GM12878 (cell line): ENCODE data around the gene ME1. TPM values are rescaled to one million over a fixed set of nuclear protein-coding genes. Genes with fewer than 3 reads are reported as not detected.

Source experiments
- ATAC-seq: fragments of 200-7000 bp; cut with Tn5 transposase; 3 replicates; pipeline ENCODE4 v1.9.1; 2020; ENCODE audit warnings: mild to moderate bottlenecking, moderate library complexity
- BruUV-seq: library from RNA; stranded (reverse); fragments of 400-500 nt; replicated peaks from 2 replicates; lab custom pipeline; 2021; lab: Mats Ljungman, UMichigan
- CTCF ChIA-PET: fragments of 300-600 bp; sonication (Branson Sonifier 250); formaldehyde crosslinking; extraction: SDS; loops from one replicate; lab custom pipeline; 2021; ENCODE audit warnings: inconsistent platforms; lab: Yijun Ruan, JAX
- POLR2A ChIA-PET: fragments of 350-600 bp; formaldehyde crosslinking; extraction: SDS; loops from one replicate; lab custom pipeline; 2021; ENCODE audit warnings: inconsistent platforms; lab: Charles Lee
- RAD21 ChIA-PET: fragments of 300-600 bp; sonication (Branson Sonifier 250); formaldehyde crosslinking; loops from one replicate; lab custom pipeline; 2023; ENCODE audit warnings: antibody characterized with exemption; ENCODE audit not compliant: unreplicated experiment; lab: Charles Lee
- SMC1A ChIA-PET: fragments of 300-600 bp; sonication (Branson Sonifier 250); formaldehyde crosslinking; loops from one replicate; lab custom pipeline; 2023; ENCODE audit not compliant: unreplicated experiment, uncharacterized antibody; lab: Charles Lee
- DNase-seq: peaks from one replicate; pipeline ENCODE4 v3.0.0-alpha.2; 2011; ENCODE audit warnings: low read depth, low spot score
- FAIRE-seq: peaks from 3 replicates; lab custom pipeline; 2011; peaks lifted over from hg19 to GRCh38; lab: Jason Lieb, UNC
- H2AFZ ChIP-seq: 2 replicates; pipeline ENCODE4 v1.6.0; 2011; ENCODE audit warnings: low read depth, low read length, control low read depth; ENCODE audit not compliant: control insufficient read depth
- H3K27ac ChIP-seq: 2 replicates; pipeline ENCODE4 v1.5.1; 2011; ENCODE audit warnings: control low read depth; ENCODE audit not compliant: control insufficient read depth, insufficient read depth
- H3K27me3 ChIP-seq, 2 experiments: replicated peaks in 1 of 2; 2 replicates each; pipeline versions ENCODE4 v1.6.0 to v1.6.1; 2011; ENCODE audit warnings: low read length in 1 of 2; ENCODE audit not compliant: control insufficient read depth in 2 of 2, insufficient read depth in 2 of 2
- H3K36me3 ChIP-seq, 2 experiments: 2 replicates each; pipeline ENCODE4 v1.5.1; 2011; ENCODE audit warnings: low read length in 1 of 2; ENCODE audit not compliant: control insufficient read depth in 2 of 2, insufficient read depth in 2 of 2
- H3K4me1 ChIP-seq: 2 replicates; pipeline ENCODE4 v1.6.1; 2011; ENCODE audit warnings: mild to moderate bottlenecking, low read length, moderate library complexity, mixed read lengths; ENCODE audit not compliant: control insufficient read depth, insufficient read depth
- H3K4me2 ChIP-seq: 2 replicates; pipeline ENCODE4 v1.6.0; 2011; ENCODE audit warnings: control low read depth; ENCODE audit not compliant: control insufficient read depth, insufficient read depth
- H3K4me3 ChIP-seq: fragments of 200-600 bp; sonication (generic); 2 replicates; pipeline ENCODE4 v1.5.1; 2016
- H3K79me2 ChIP-seq: 2 replicates; pipeline ENCODE4 v1.6.0; 2011; ENCODE audit warnings: low read length; ENCODE audit not compliant: control insufficient read depth, insufficient read depth
- H3K9ac ChIP-seq: 2 replicates; pipeline ENCODE4 v1.8.0; 2011; ENCODE audit warnings: low read length, control low read depth, mixed read lengths; ENCODE audit not compliant: control insufficient read depth, insufficient read depth
- H3K9me3 ChIP-seq: replicated peaks from 3 replicates; pipeline ENCODE4 v1.5.1; 2011; ENCODE audit warnings: mild to moderate bottlenecking, low read length; ENCODE audit not compliant: control insufficient read depth, insufficient read depth
- H4K20me1 ChIP-seq: 2 replicates; pipeline ENCODE4 v1.6.0; 2011; ENCODE audit not compliant: control insufficient read depth, insufficient read depth
- BHLHE40 ChIP-seq, 2 experiments: fragments of 450-650 bp in 1 of 2; IDR thresholded peaks; 2 replicates each; pipeline ENCODE4 v1.6.1; 2011 to 2017; ENCODE audit warnings: low read depth in 2 of 2, borderline replicate concordance in 1 of 2, improper control_type of control experiment in 1 of 2, low read length in 1 of 2, mild to moderate bottlenecking in 1 of 2
- BRCA1 ChIP-seq: IDR thresholded peaks from 2 replicates; pipeline ENCODE4 v1.6.1; 2011; ENCODE audit warnings: low read depth, low read length, improper control_type of control experiment
- CHD2 ChIP-seq: IDR thresholded peaks from 2 replicates; pipeline ENCODE4 v1.6.1; 2011; ENCODE audit warnings: low read depth, low read length, improper control_type of control experiment, borderline replicate concordance
- HDAC6 ChIP-seq: fragments of 200-600 bp; sonication (generic); IDR thresholded peaks from one replicate; pipeline ENCODE4 v1.8.0; 2017; ENCODE audit warnings: antibody characterized with exemption; ENCODE audit not compliant: unreplicated experiment
- KLF5 ChIP-seq: fragments of 450-650 bp; IDR thresholded peaks from 2 replicates; pipeline ENCODE4 v1.6.1; 2014; ENCODE audit warnings: mild to moderate bottlenecking; ENCODE audit not compliant: partially characterized antibody
- LARP7 ChIP-seq: fragments of 450-650 bp; IDR thresholded peaks from 2 replicates; pipeline ENCODE4 v1.6.1; 2017; ENCODE audit warnings: mild to moderate bottlenecking
- MEF2A ChIP-seq: IDR thresholded peaks from 2 replicates; pipeline ENCODE4 v1.6.1; 2011; ENCODE audit warnings: low read depth, mild to moderate bottlenecking, low read length, moderate library complexity; ENCODE audit not compliant: insufficient read depth
- MTA2 ChIP-seq: fragments of 450-650 bp; IDR thresholded peaks from 2 replicates; pipeline ENCODE4 v1.6.1; 2016; ENCODE audit warnings: low read depth, mild to moderate bottlenecking, moderate library complexity
- NFYB ChIP-seq: IDR thresholded peaks from 2 replicates; pipeline ENCODE4 v1.6.1; 2011; ENCODE audit warnings: low read depth, mild to moderate bottlenecking, low read length, improper control_type of control experiment, moderate library complexity; ENCODE audit not compliant: insufficient read depth
- POU2F2 ChIP-seq: IDR thresholded peaks from 3 replicates; pipeline ENCODE4 v1.6.1; 2011; ENCODE audit warnings: low read depth, mild to moderate bottlenecking, low read length, borderline replicate concordance
- SRF ChIP-seq, 2 experiments: IDR thresholded peaks; 2 replicates each; pipeline ENCODE4 v1.6.1; 2011; ENCODE audit warnings: low read depth in 2 of 2, low read length in 2 of 2, mild to moderate bottlenecking in 1 of 2, moderate library complexity in 1 of 2
- SUPT20H ChIP-seq: IDR thresholded peaks from 2 replicates; pipeline ENCODE4 v1.6.1; 2011; ENCODE audit warnings: low read depth, mild to moderate bottlenecking, low read length, moderate library complexity, borderline replicate concordance; ENCODE audit not compliant: control insufficient read depth
- TCF12 ChIP-seq: IDR thresholded peaks from 2 replicates; pipeline ENCODE4 v1.6.1; 2011; ENCODE audit warnings: low read depth, mild to moderate bottlenecking, low read length
- TCF7 ChIP-seq: IDR thresholded peaks from 2 replicates; pipeline ENCODE4 v1.6.1; 2014; ENCODE audit warnings: antibody characterized with exemption, borderline replicate concordance
- WGBS: methylation state at CpG from one replicate; pipeline ENCODE4 v1.1.6; 2016; ENCODE audit warnings: low lambda C conversion rate; ENCODE audit not compliant: insufficient replicate concordance, insufficient coverage; ENCODE audit errors: missing lambda C conversion rate; 5-methylcytosine and 5-hydroxymethylcytosine counted together
- in situ Hi-C: fragments of 300-500 bp; cut with MboI; formaldehyde crosslinking; loops from 9 replicates; pipeline ENCODE4 v1.14.3; 2018; ENCODE audit warnings: mixed read lengths
- intact Hi-C: fragments of 100-400 bp; cut with micrococcal nuclease; formaldehyde crosslinking; loops from one replicate; pipeline ENCODE4 v1.14.2; 2022; ENCODE audit not compliant: unreplicated experiment
- polyA plus RNA-seq, 11 experiments: library from polyadenylated mRNA; depleted of rRNA in 4 of 11; unstranded in 6 of 11; stranded (reverse) in 5 of 11; fragments of >200 nt; fragmentation: Nextera tagmentation in 4 of 11; fragmentation: Illumina TruSeq in 1 of 11; extraction: Ambion mirVana in 4 of 11; extraction: Trizol in 1 of 11; gene quantifications; 1 replicate in 1 of 11; 2 replicates in 10 of 11; pipeline versions ENCODE4 v1.2.1 to v1.2.3, GENCODE V29; 2011 to 2016; ENCODE audit warnings: inconsistent platforms in 2 of 11, missing spikeins in 2 of 11, low read depth in 1 of 11
- total RNA-seq, 4 experiments: library from RNA; depleted of rRNA in 3 of 4; stranded (reverse); fragments of >200 nt in 3 of 4; fragmentation: Illumina TruSeq in 1 of 4; extraction: Trizol in 1 of 4; gene quantifications; 2 replicates each; pipeline versions ENCODE4 v1.2.1 to v1.2.3, GENCODE V29; 2013 to 2021
- TF ChIP-seq, protein P1 (sequence below): fragments of 450-650 bp; IDR thresholded peaks from 2 replicates; pipeline ENCODE4 v1.6.1; 2017; ENCODE audit warnings: mild to moderate bottlenecking, moderate library complexity
- TF ChIP-seq, protein P2 (sequence below): IDR thresholded peaks from 2 replicates; pipeline ENCODE4 v1.6.1; 2012; ENCODE audit warnings: low read depth, low read length, improper control_type of control experiment
- TF ChIP-seq, protein P3 (sequence below): IDR thresholded peaks from 2 replicates; pipeline ENCODE4 v1.6.1; 2012; ENCODE audit warnings: low read depth, low read length, improper control_type of control experiment

ME1 gene
- total and polyA plus RNA-seq, 10 of the 15 experiments (the other 5 are each of a cell fraction or from before 2014, with no cell fraction given): 3.6 to 11.8 (median 8.4) TPM

DNA sequence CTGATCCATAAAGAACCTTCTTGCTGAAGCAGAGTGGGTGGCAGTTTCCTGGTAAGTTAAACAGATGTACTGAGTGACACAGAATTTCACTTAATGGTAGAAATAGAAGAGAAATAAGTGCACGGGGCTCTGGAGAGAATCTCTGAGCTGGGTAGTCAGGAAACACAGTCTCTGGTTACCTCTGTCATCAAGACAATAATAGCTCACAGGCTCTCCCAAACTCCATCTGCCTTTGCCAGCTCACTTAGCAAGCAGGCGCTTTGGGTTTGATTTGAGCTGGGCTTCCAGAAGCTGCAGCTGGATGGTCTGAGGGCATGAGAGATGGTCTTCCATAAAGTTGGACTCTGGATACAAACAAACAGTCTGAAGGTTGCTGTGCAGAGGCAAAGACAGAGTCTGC lies 41.9 kb upstream of the ME1 start:
- Histone ChIP-seq H3K9me3 (no peaks in the 10 kb centered on the region), H3K9ac (no peak overlapping the region), H3K4me2 (no peak overlapping the region), H3K4me1 (no peaks in the 10 kb centered on the region), H3K27ac (no peak overlapping the region), H4K20me1 (no peaks in the 10 kb centered on the region), H3K4me3 (no peak overlapping the region), H3K79me2 (no peaks in the 10 kb centered on the region), H3K36me3 (no peaks in the 10 kb centered on the region), H3K27me3 (no peaks in the 10 kb centered on the region), H2AFZ (no peak overlapping the region)
- no peak for FAIRE-seq
- 25% methylated on average over 2 of the region's 2 CpGs for WGBS
- SMC1A ChIA-PET: interaction anchor here (0.8 kb wide), 1 partner anchor 13 kb away, joined by 5 read pairs; no protein-coding TSS in a partner anchor
- RAD21 ChIA-PET: no interaction called here
- no peak for ATAC-seq
- no TSS peak for BruUV-seq
- no peak for DNase-seq
- intact Hi-C loops: no loop called here
- POLR2A ChIA-PET: no interaction called here
- in situ Hi-C loops: no loop called here
- CTCF ChIA-PET: no interaction called here
- TF ChIP-seq SUPT20H: no peak
- TF ChIP-seq NFYB: no peak
- TF ChIP-seq SRF (IDR thresholded peaks at IDR 0.05; ENCODE audit: low read depth in 2 of 2, low read length in 2 of 2): no peak
- TF ChIP-seq MEF2A: no peak
- TF ChIP-seq BRCA1: no peak
- no peak for TF ChIP-seq POU2F2
- no peak for TF ChIP-seq KLF5
- TF ChIP-seq TCF12: no peak
- no peak for TF ChIP-seq BHLHE40 (IDR thresholded peaks at IDR 0.05; ENCODE audit: borderline replicate concordance in 1 of 2, low read depth in 2 of 2, low read length in 1 of 2)
- TF ChIP-seq TCF7: no peak
- TF ChIP-seq, protein P1, sequence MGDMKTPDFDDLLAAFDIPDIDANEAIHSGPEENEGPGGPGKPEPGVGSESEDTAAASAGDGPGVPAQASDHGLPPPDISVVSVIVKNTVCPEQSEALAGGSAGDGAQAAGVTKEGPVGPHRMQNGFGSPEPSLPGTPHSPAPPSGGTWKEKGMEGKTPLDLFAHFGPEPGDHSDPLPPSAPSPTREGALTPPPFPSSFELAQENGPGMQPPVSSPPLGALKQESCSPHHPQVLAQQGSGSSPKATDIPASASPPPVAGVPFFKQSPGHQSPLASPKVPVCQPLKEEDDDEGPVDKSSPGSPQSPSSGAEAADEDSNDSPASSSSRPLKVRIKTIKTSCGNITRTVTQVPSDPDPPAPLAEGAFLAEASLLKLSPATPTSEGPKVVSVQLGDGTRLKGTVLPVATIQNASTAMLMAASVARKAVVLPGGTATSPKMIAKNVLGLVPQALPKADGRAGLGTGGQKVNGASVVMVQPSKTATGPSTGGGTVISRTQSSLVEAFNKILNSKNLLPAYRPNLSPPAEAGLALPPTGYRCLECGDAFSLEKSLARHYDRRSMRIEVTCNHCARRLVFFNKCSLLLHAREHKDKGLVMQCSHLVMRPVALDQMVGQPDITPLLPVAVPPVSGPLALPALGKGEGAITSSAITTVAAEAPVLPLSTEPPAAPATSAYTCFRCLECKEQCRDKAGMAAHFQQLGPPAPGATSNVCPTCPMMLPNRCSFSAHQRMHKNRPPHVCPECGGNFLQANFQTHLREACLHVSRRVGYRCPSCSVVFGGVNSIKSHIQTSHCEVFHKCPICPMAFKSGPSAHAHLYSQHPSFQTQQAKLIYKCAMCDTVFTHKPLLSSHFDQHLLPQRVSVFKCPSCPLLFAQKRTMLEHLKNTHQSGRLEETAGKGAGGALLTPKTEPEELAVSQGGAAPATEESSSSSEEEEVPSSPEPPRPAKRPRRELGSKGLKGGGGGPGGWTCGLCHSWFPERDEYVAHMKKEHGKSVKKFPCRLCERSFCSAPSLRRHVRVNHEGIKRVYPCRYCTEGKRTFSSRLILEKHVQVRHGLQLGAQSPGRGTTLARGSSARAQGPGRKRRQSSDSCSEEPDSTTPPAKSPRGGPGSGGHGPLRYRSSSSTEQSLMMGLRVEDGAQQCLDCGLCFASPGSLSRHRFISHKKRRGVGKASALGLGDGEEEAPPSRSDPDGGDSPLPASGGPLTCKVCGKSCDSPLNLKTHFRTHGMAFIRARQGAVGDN: no peak
- no peak for TF ChIP-seq LARP7
- TF ChIP-seq, protein P2, sequence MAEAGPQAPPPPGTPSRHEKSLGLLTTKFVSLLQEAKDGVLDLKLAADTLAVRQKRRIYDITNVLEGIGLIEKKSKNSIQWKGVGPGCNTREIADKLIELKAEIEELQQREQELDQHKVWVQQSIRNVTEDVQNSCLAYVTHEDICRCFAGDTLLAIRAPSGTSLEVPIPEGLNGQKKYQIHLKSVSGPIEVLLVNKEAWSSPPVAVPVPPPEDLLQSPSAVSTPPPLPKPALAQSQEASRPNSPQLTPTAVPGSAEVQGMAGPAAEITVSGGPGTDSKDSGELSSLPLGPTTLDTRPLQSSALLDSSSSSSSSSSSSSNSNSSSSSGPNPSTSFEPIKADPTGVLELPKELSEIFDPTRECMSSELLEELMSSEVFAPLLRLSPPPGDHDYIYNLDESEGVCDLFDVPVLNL: no peak
- TF ChIP-seq HDAC6: no peak
- TF ChIP-seq MTA2: no peak
- no peak for TF ChIP-seq CHD2
- TF ChIP-seq, protein P3, sequence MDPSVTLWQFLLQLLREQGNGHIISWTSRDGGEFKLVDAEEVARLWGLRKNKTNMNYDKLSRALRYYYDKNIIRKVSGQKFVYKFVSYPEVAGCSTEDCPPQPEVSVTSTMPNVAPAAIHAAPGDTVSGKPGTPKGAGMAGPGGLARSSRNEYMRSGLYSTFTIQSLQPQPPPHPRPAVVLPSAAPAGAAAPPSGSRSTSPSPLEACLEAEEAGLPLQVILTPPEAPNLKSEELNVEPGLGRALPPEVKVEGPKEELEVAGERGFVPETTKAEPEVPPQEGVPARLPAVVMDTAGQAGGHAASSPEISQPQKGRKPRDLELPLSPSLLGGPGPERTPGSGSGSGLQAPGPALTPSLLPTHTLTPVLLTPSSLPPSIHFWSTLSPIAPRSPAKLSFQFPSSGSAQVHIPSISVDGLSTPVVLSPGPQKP: no peak
